ENCODE results near the gene ZC3H4.

Gene ZC3H4

DNA sequence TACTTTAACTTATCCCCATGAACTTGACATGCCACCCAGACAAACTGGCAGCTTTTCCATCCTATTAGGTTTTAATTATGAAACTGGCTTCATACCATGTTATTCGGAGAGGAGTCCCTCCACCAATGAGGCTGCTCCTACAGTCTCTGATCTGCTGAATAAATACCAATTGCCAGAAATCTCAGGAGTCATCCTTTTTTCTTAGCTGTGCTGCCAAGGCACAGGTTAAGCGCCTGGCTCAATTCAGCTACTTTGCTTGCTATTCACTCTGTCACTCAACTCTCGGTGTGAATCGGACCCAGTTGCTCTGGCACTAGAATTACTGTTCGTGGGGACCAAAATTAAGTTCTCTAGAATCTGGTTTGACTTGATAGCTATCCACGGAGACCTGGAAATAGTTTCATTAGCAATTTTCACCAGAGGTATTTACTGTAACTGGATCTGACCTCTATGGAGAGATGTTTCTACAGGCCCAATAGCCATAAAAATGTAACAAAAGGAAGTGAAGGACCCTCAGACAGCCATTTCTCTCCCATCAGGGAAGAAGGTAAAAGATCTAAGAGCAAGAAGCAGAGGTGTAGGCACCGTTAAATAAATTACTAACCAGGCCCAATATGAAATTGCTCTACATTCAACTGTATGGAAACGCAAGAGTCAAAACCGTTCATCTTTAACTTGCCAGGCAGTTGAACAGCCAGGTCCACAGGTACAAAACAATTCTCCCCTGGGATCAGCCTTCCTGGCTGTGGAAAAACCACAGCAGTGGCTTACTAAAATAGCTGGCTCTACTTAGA is 5.4 kb downstream of the ZC3H4 start:
- Histone ChIP-seq H3K9me3 (ENCODE audit: severe bottlenecking) (no peaks in the 10 kb centered on the region), H3K36me3 (peaks cover 40% of the 10 kb centered on the region), H3K4me3 (ENCODE audit: low read depth, low read length) (no peak overlapping the region), H3K27ac (no peak overlapping the region), H3K27me3 (ENCODE audit: insufficient read depth, low read depth, severe bottlenecking) (no peaks in the 10 kb centered on the region)
- TF ChIP-seq, protein P1, sequence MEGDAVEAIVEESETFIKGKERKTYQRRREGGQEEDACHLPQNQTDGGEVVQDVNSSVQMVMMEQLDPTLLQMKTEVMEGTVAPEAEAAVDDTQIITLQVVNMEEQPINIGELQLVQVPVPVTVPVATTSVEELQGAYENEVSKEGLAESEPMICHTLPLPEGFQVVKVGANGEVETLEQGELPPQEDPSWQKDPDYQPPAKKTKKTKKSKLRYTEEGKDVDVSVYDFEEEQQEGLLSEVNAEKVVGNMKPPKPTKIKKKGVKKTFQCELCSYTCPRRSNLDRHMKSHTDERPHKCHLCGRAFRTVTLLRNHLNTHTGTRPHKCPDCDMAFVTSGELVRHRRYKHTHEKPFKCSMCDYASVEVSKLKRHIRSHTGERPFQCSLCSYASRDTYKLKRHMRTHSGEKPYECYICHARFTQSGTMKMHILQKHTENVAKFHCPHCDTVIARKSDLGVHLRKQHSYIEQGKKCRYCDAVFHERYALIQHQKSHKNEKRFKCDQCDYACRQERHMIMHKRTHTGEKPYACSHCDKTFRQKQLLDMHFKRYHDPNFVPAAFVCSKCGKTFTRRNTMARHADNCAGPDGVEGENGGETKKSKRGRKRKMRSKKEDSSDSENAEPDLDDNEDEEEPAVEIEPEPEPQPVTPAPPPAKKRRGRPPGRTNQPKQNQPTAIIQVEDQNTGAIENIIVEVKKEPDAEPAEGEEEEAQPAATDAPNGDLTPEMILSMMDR (IDR thresholded peaks at IDR 0.05; ENCODE audit: low read depth, low read length) = no peak
- no peak for DNase-seq

DNA sequence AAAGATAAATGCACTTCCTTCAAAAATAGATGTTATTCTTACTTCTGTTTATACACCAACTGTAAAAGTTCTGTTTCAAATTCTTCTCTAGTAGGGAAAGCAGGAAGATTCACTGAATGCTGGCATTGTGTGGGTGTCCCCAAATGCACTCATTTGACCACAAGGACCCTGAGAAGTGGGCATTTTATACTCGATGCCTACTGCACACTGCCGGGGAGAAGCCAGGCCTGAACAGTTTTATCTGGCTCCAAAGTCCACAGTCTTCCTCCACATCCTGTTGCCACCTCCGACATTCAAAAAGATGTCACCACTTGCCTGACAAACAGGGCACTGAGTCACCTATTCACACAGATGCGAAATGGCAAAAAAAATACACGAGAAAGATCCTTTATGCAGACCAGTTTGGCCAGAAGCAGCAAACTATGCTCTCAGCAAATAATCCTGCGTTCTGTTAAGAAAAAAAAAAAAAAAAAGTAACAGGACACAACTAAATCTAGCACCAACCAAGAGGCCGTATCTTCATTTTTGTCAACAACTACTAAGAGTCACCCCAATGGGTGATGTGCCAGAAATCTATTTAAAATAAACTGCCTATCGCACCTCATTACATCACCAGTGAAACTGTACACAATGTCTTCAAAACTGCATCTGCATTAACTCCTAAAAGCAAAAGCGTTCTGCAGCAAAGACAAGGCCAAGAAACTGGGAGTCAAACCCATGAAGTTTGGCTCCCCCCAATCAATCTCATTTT is 6.2 kb downstream of the ZC3H4 start:
- Histone ChIP-seq H3K9me3 (ENCODE audit: severe bottlenecking) (no peaks in the 10 kb centered on the region), H3K4me3 (ENCODE audit: low read depth, low read length) (no peak overlapping the region), H3K27ac (no peak overlapping the region), H3K36me3 (peaks cover 39% of the 10 kb centered on the region), H3K27me3 (ENCODE audit: insufficient read depth, low read depth, severe bottlenecking) (no peaks in the 10 kb centered on the region)
- TF ChIP-seq, protein P1 (IDR thresholded peaks at IDR 0.05; ENCODE audit: low read depth, low read length) = no peak
- DNase-seq = no peak

DNA sequence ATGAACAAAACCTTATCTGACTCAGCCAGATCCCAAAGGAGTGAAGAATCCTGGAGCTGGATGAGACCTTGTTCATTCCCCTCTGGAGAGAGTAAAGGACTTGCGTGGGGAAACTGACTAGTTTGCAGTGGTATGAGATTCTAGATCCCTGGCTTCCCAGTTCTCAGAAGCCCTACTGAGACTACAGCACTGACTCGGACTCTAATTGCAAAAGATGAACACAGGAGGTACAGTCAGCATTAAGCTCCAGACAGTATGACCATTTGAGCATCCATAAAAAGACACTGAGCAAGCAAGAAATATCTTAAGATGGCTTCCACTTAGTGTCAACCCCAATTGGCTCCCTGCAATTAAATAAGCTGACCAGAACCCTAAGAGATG is 6.8 kb downstream of the ZC3H4 start:
- peaks cover 39% of the 10 kb centered on the region for H3K36me3 ChIP-seq
- no peak overlapping the region for H3K27ac ChIP-seq
- no peak for DNase-seq
- H3K4me3 ChIP-seq (ENCODE audit: low read depth, low read length) = no peak overlapping the region
- no peaks in the 10 kb centered on the region for H3K27me3 ChIP-seq (ENCODE audit: insufficient read depth, low read depth, severe bottlenecking)
- no peaks in the 10 kb centered on the region for H3K9me3 ChIP-seq (ENCODE audit: severe bottlenecking)
- TF ChIP-seq, protein P1 (IDR thresholded peaks at IDR 0.05; ENCODE audit: low read depth, low read length) = no peak

DNA sequence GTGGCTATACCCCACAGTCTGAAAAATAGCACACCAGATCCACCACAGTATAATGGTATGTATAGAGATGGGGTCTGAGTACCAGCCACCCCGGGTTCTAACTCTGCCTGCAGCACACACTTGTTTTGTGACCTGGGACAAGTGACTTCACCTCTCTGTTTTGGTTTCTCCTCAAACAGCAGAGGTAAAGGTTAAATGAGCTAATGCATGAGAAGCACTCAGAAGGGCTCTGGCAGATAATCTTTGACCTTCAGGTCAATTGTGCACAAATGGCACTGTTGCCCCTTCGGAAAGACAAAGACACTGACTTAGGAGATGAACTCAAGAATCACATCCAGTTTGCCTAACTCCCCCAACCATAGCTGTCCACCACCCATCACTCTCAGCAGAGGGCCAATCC is 7.7 kb downstream of the ZC3H4 start:
- Histone ChIP-seq H3K36me3 (peaks cover 39% of the 10 kb centered on the region), H3K27me3 (ENCODE audit: insufficient read depth, low read depth, severe bottlenecking) (no peaks in the 10 kb centered on the region), H3K27ac (no peak overlapping the region), H3K4me3 (ENCODE audit: low read depth, low read length) (no peak overlapping the region), H3K9me3 (ENCODE audit: severe bottlenecking) (no peaks in the 10 kb centered on the region)
- DNase-seq = no peak
- TF ChIP-seq, protein P1 (IDR thresholded peaks at IDR 0.05; ENCODE audit: low read depth, low read length) = no peak

DNA sequence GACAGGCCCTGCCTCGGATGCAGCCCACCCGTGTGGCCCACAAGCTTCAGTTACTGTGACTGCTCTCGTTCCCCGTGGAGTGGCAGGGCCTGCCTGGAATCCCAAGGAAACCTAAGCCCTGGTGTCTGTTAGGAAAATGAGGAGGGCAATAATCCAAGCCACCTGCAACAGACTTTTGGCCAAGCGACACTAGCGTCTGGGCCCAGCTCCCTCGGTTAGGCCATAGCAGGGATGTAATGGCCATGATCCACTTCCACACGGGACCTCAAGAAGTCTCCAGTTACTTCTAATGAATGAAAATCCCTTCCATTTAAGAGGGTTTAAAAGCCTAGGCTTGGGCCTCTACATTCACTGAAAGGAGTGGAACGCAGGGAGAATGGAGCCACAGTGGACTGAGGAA is 8.9 kb downstream of the ZC3H4 start:
- H3K4me3 ChIP-seq (ENCODE audit: low read depth, low read length) = no peak overlapping the region
- H3K36me3 ChIP-seq = peaks cover 31% of the 10 kb centered on the region
- H3K9me3 ChIP-seq (ENCODE audit: severe bottlenecking) = no peaks in the 10 kb centered on the region
- DNase-seq = no peak
- TF ChIP-seq, protein P1 (IDR thresholded peaks at IDR 0.05; ENCODE audit: low read depth, low read length) = no peak
- H3K27me3 ChIP-seq (ENCODE audit: insufficient read depth, low read depth, severe bottlenecking) = no peaks in the 10 kb centered on the region
- no peak overlapping the region for H3K27ac ChIP-seq

All from WERI-Rb-1 (cell line).